ENCODE data around the gene CYP1A1.

GRCh38 chr15:74758736-74759135 is 33.4 kb upstream of the CYP1A1 start:
- no peak for TF ChIP-seq CTCF (IDR thresholded peaks at IDR 0.05; ENCODE audit: low read length)
- no peak for TF ChIP-seq EZH2 (IDR thresholded peaks at IDR 0.05; ENCODE audit: borderline replicate concordance, low read length)

All from OCI-LY1 (cell line).